HCT116 (cell line): ENCODE data around the gene INCA1. TPM values are rescaled to one million over a fixed set of nuclear protein-coding genes. Genes with fewer than 3 reads are reported as not detected.

Source experiments
- ATAC-seq: fragments of 200-7000 bp; cut with Tn5 transposase; 2 replicates; pipeline ENCODE4 v1.9.1; 2020; ENCODE audit warnings: mild to moderate bottlenecking, moderate library complexity
- BruUV-seq: library from RNA; stranded (reverse); fragments of 400-500 nt; replicated peaks from 2 replicates; lab custom pipeline; 2021; lab: Mats Ljungman, UMichigan
- CTCF ChIA-PET: fragments of 300-600 bp; sonication (Branson Sonifier 250); formaldehyde crosslinking; loops from one replicate; lab custom pipeline; 2021; ENCODE audit warnings: antibody characterized with exemption; lab: Charles Lee
- POLR2A ChIA-PET: fragments of 300-600, 350-600 bp; sonication (Branson Sonifier 250); formaldehyde crosslinking; loops from one replicate; lab custom pipeline; 2021; ENCODE audit warnings: antibody characterized with exemption; lab: Charles Lee
- RAD21 ChIA-PET, 2 experiments: fragments of 300-600 bp; sonication (Branson Sonifier 250); formaldehyde crosslinking; loops; one replicate each; lab custom pipeline; 2023; ENCODE audit warnings: low total read pairs in 2 of 2; ENCODE audit not compliant: uncharacterized antibody in 2 of 2, unreplicated experiment in 2 of 2, low non-redundant PET in 1 of 2; lab: Charles Lee
- DNase-seq: peaks from one replicate; pipeline ENCODE4 v3.0.0-alpha.2; 2010; ENCODE audit warnings: low read depth, low spot score
- H2AFZ ChIP-seq: fragments of 200-600 bp; shearing (Covaris generic), sonication (generic); 2 replicates; pipeline ENCODE4 v1.6.1; 2017; ENCODE audit warnings: low read depth, mixed run types, mixed read lengths, antibody characterized with exemption, low read length; ENCODE audit not compliant: poor library complexity, severe bottlenecking
- H3K27ac ChIP-seq: 2 replicates; pipeline ENCODE4 v1.5.1; 2012; ENCODE audit warnings: low read depth, low read length
- H3K27me3 ChIP-seq: fragments of 200-600 bp; sonication (generic); 2 replicates; pipeline ENCODE4 v1.6.1; 2016; ENCODE audit warnings: mixed run types, low read length, mixed read lengths; ENCODE audit not compliant: insufficient read depth
- H3K36me3 ChIP-seq, 2 experiments: fragments of 200-500 bp in 1 of 2; fragments of 200-600 bp in 1 of 2; sonication (Bioruptor generic) in 1 of 2; sonication (generic) in 1 of 2; 2 replicates each; pipeline versions ENCODE4 v1.5.1 to v1.6.1; 2014 to 2016; ENCODE audit warnings: low read length in 2 of 2, inconsistent platforms in 1 of 2, mixed read lengths in 1 of 2, mixed run types in 1 of 2; ENCODE audit not compliant: insufficient read depth in 2 of 2, control insufficient read depth in 1 of 2
- H3K4me1 ChIP-seq, 2 experiments: fragments of 200-600 bp in 1 of 2; sonication (generic) in 1 of 2; 2 replicates each; pipeline versions ENCODE4 v1.5.1 to v1.6.1; 2012 to 2017; ENCODE audit warnings: low read length in 2 of 2, inconsistent platforms in 1 of 2, mild to moderate bottlenecking in 1 of 2, mixed read lengths in 1 of 2, mixed run types in 1 of 2, moderate library complexity in 1 of 2; ENCODE audit not compliant: insufficient read depth in 2 of 2, control insufficient read depth in 1 of 2
- H3K4me2 ChIP-seq: fragments of 200-600 bp; sonication (generic); 2 replicates; pipeline ENCODE4 v1.6.1; 2017; ENCODE audit warnings: mixed run types, low read length, mixed read lengths
- H3K4me3 ChIP-seq, 2 experiments: fragments of 200-600 bp in 1 of 2; sonication (generic) in 1 of 2; replicated peaks in 1 of 2; 2 replicates each; pipeline ENCODE4 v1.5.1; 2011 to 2016; ENCODE audit warnings: low read length in 2 of 2, control low read depth in 1 of 2, low read depth in 1 of 2, mild to moderate bottlenecking in 1 of 2, mixed read lengths in 1 of 2, mixed run types in 1 of 2
- H3K79me2 ChIP-seq: fragments of 200-600 bp; sonication (generic); 2 replicates; pipeline ENCODE4 v1.6.1; 2017; ENCODE audit warnings: mild to moderate bottlenecking, mixed run types, low read length, moderate library complexity, mixed read lengths; ENCODE audit not compliant: insufficient read depth
- H3K9ac ChIP-seq: fragments of 200-600 bp; sonication (generic); 2 replicates; pipeline ENCODE4 v1.6.1; 2016; ENCODE audit warnings: low read length, mixed read lengths
- H3K9me2 ChIP-seq: fragments of 200-600 bp; sonication (generic), shearing (Covaris generic); 2 replicates; pipeline ENCODE4 v1.6.1; 2017; ENCODE audit warnings: mixed run types, mild to moderate bottlenecking, moderate library complexity; ENCODE audit not compliant: insufficient read depth
- H3K9me3 ChIP-seq, 2 experiments: fragments of 200-500 bp in 1 of 2; fragments of 200-600 bp in 1 of 2; sonication (Bioruptor generic) in 1 of 2; sonication (generic) in 1 of 2; 2 replicates each; pipeline ENCODE4 v1.6.1; 2014 to 2017; ENCODE audit warnings: low read length in 2 of 2, mixed read lengths in 2 of 2, inconsistent platforms in 1 of 2, low read depth in 1 of 2, mild to moderate bottlenecking in 1 of 2, mixed run types in 1 of 2, moderate library complexity in 1 of 2; ENCODE audit not compliant: control insufficient read depth in 1 of 2, insufficient read depth in 1 of 2
- H4K20me1 ChIP-seq: fragments of 200-600 bp; sonication (generic), shearing (Covaris generic); 2 replicates; pipeline ENCODE4 v1.6.1; 2017; ENCODE audit warnings: mixed run types, mild to moderate bottlenecking, moderate library complexity; ENCODE audit not compliant: insufficient read depth
- CBX3 ChIP-seq: IDR thresholded peaks from 2 replicates; pipeline ENCODE4 v1.6.1; 2012; ENCODE audit warnings: low read depth
- CEBPB ChIP-seq: IDR thresholded peaks from 2 replicates; pipeline ENCODE4 v1.6.1; 2012; ENCODE audit warnings: low read depth
- EGR1 ChIP-seq: IDR thresholded peaks from 2 replicates; pipeline ENCODE4 v1.6.1; 2012; ENCODE audit warnings: low read depth
- EZH2 ChIP-seq: fragments of 200-600 bp; sonication (generic); IDR thresholded peaks from 2 replicates; pipeline ENCODE4 v1.6.1; 2017; ENCODE audit warnings: antibody characterized with exemption, mixed run types
- EZH2phosphoT487 ChIP-seq: fragments of 200-600 bp; IDR thresholded peaks from 2 replicates; pipeline ENCODE4 v1.6.1; 2018; ENCODE audit warnings: antibody characterized with exemption, borderline replicate concordance
- FOSL1 ChIP-seq: IDR thresholded peaks from 2 replicates; pipeline ENCODE4 v1.6.1; 2012; ENCODE audit warnings: low read depth
- JUND ChIP-seq: IDR thresholded peaks from 2 replicates; pipeline ENCODE4 v1.6.1; 2012
- POLR2A ChIP-seq: IDR thresholded peaks from 2 replicates; pipeline ENCODE4 v1.7.0; 2011; ENCODE audit warnings: borderline replicate concordance; ENCODE audit not compliant: insufficient read depth, insufficient read length; ENCODE audit errors: extremely low read depth
- RAD21 ChIP-seq: IDR thresholded peaks from 2 replicates; pipeline ENCODE4 v1.6.1; 2012; ENCODE audit warnings: low read depth, mild to moderate bottlenecking
- REST ChIP-seq: IDR thresholded peaks from 2 replicates; pipeline ENCODE4 v1.6.1; 2012; ENCODE audit warnings: low read depth
- SIN3A ChIP-seq: IDR thresholded peaks from 2 replicates; pipeline ENCODE4 v1.6.1; 2012; ENCODE audit warnings: low read depth
- SRF ChIP-seq: IDR thresholded peaks from 2 replicates; pipeline ENCODE4 v1.6.1; 2012; ENCODE audit warnings: low read depth
- TCF7L2 ChIP-seq: IDR thresholded peaks from 2 replicates; pipeline ENCODE4 v1.7.0; 2011; ENCODE audit warnings: borderline replicate concordance, inconsistent platforms; ENCODE audit not compliant: insufficient read depth, insufficient read length; ENCODE audit errors: extremely low read depth
- YY1 ChIP-seq: IDR thresholded peaks from 2 replicates; pipeline ENCODE4 v1.6.1; 2011; ENCODE audit warnings: low read length, low read depth, moderate library complexity, mild to moderate bottlenecking; ENCODE audit not compliant: insufficient replicate concordance; ENCODE audit errors: extremely low read depth
- ZBTB33 ChIP-seq: IDR thresholded peaks from 2 replicates; pipeline ENCODE4 v1.6.1; 2011; ENCODE audit warnings: mild to moderate bottlenecking, low read length, moderate library complexity; ENCODE audit not compliant: insufficient replicate concordance; ENCODE audit errors: extremely low read depth
- ZFX ChIP-seq: fragments of 450-650 bp; IDR thresholded peaks from 2 replicates; pipeline ENCODE4 v1.6.1; 2017
- ZNF274 ChIP-seq: fragments of 200-500 bp; sonication (Bioruptor generic); IDR thresholded peaks from 2 replicates; pipeline ENCODE4 v1.6.1; 2014; ENCODE audit warnings: mild to moderate bottlenecking, low read depth, low read length, inconsistent platforms
- intact Hi-C: fragments of 100-400 bp; cut with micrococcal nuclease; formaldehyde crosslinking; loops from 2 replicates; pipeline ENCODE4 v1.10.0; 2022
- total RNA-seq: library from RNA; stranded (reverse); gene quantifications from one replicate; pipeline ENCODE4 v1.2.1, GENCODE V29; 2021; ENCODE audit not compliant: unreplicated experiment

Gene INCA1
- total RNA-seq, 1 experiment from 2014 or later = 0.74 TPM

GRCh38 chr17:4998027-4998731 is 857 bp upstream of the INCA1 start (continued):
- no peak for TF ChIP-seq SRF
- no peak for TF ChIP-seq CBX3
- TF ChIP-seq ZFX = 0 out of 2 replicates have a peak, but pooled peaks have one; percentile 7
- no peak for TF ChIP-seq YY1

GRCh38 chr17:4994081-4994595 is 3.2 kb downstream of the INCA1 start:
- RAD21 ChIA-PET = interaction anchor here in 1 of 2 experiments (0.7 kb wide), 1 partner anchor 198 kb away, joined by 3 read pairs; no protein-coding TSS in a partner anchor
- intact Hi-C loops = no loop called here
- H3K27ac ChIP-seq = no peak overlapping the region
- ATAC-seq (no peak), DNase-seq (no peak)
- peaks cover 9 to 15% of the 10 kb centered on the region in 2 experiments for H3K4me1 ChIP-seq
- CTCF ChIA-PET = no interaction called here
- H3K4me3 ChIP-seq = no peak overlapping the region
- H3K27me3 ChIP-seq = no peaks in the 10 kb centered on the region
- no peak overlapping the region for H2AFZ ChIP-seq
- no peaks in the 10 kb centered on the region for H3K36me3 ChIP-seq
- H3K9me3 ChIP-seq = no peaks in the 10 kb centered on the region
- no peak overlapping the region for H3K9ac ChIP-seq
- BruUV-seq = no TSS peak
- peaks cover 12% of the 10 kb centered on the region for H3K79me2 ChIP-seq
- no peaks in the 10 kb centered on the region for H3K9me2 ChIP-seq
- H4K20me1 ChIP-seq = no peaks in the 10 kb centered on the region
- POLR2A ChIA-PET = no interaction called here
- no peak overlapping the region for H3K4me2 ChIP-seq
- TF ChIP-seq RAD21 (no peak), ZNF274 (no peak), CEBPB (no peak), YY1 (no peak), JUND (no peak), SRF (no peak), REST (no peak), FOSL1 (no peak), SIN3A (no peak), EZH2 (no peak), EGR1 (no peak), ZBTB33 (no peak), EZH2phosphoT487 (no peak), TCF7L2 (no peak), ZFX (no peak), POLR2A (no peak)
